HEK293 (cell line): Measurements from ENCODE around the gene TRIM24.

Experiments used
- CTCF ChIA-PET: fragments of 350-600 bp; formaldehyde crosslinking; extraction: SDS; loops from one replicate; lab custom pipeline; 2021; ENCODE audit warnings: antibody characterized with exemption; lab: Yijun Ruan, JAX
- POLR2A ChIA-PET: fragments of 300-600 bp; formaldehyde crosslinking; extraction: SDS; loops from one replicate; lab custom pipeline; 2020; ENCODE audit warnings: antibody characterized with exemption, inconsistent platforms; lab: Yijun Ruan, JAX
- H3K27ac ChIP-seq: fragments of 200-500 bp; sonication (Bioruptor generic); 2 replicates; pipeline ENCODE4 v1.5.1; 2014; ENCODE audit warnings: low read depth, low read length, control low read depth, inconsistent platforms; ENCODE audit errors: extremely low read depth
- H3K36me3 ChIP-seq, 2 experiments: fragments of 200-500 bp in 1 of 2; sonication (Bioruptor generic) in 1 of 2; 1 replicate in 1 of 2; 2 replicates in 1 of 2; pipeline ENCODE4 v1.5.1; 2014 to 2017; ENCODE audit warnings: inconsistent platforms in 2 of 2, low read length in 2 of 2; ENCODE audit not compliant: control insufficient read depth in 2 of 2, insufficient read depth in 1 of 2
- H3K4me1 ChIP-seq: fragments of 200-500 bp; sonication (Bioruptor generic); 2 replicates; pipeline ENCODE4 v1.5.1; 2014; ENCODE audit warnings: mild to moderate bottlenecking, low read length, inconsistent platforms; ENCODE audit not compliant: control insufficient read depth, insufficient read depth
- H3K4me3 ChIP-seq: 2 replicates; pipeline ENCODE4 v1.5.1; 2011; ENCODE audit warnings: low read depth, mild to moderate bottlenecking, control low read depth, low read length, moderate library complexity
- H3K9me3 ChIP-seq: fragments of 200-500 bp; sonication (Bioruptor generic); 2 replicates; pipeline ENCODE4 v1.5.1; 2014; ENCODE audit warnings: low read depth, low read length, inconsistent platforms; ENCODE audit not compliant: control insufficient read depth, insufficient read depth
- AEBP2 ChIP-seq: fragments of 450-650 bp; formaldehyde crosslinking; IDR thresholded peaks from 2 replicates; pipeline ENCODE4 v1.5.1; 2016; ENCODE audit warnings: missing biosample characterization, missing genetic modification characterization, borderline replicate concordance
- BCL11B ChIP-seq: fragments of 450-650 bp; formaldehyde crosslinking; IDR thresholded peaks from 2 replicates; pipeline ENCODE4 v1.5.1; 2016; ENCODE audit warnings: low read depth, missing biosample characterization, missing genetic modification characterization
- FEZF1 ChIP-seq: fragments of 450-650 bp; formaldehyde crosslinking; IDR thresholded peaks from 2 replicates; pipeline ENCODE4 v1.5.1; 2016; ENCODE audit warnings: missing biosample characterization, missing genetic modification characterization
- GFI1B ChIP-seq: fragments of 450-650 bp; formaldehyde crosslinking; IDR thresholded peaks from 2 replicates; pipeline ENCODE4 v1.5.1; 2016; ENCODE audit warnings: missing biosample characterization, missing genetic modification characterization
- SCRT1 ChIP-seq: fragments of 450-650 bp; formaldehyde crosslinking; IDR thresholded peaks from 2 replicates; pipeline ENCODE4 v1.5.1; 2016; ENCODE audit warnings: missing biosample characterization, missing genetic modification characterization, borderline replicate concordance
- SP3 ChIP-seq: fragments of 450-650 bp; formaldehyde crosslinking; IDR thresholded peaks from 2 replicates; pipeline ENCODE4 v1.5.1; 2016; ENCODE audit warnings: missing biosample characterization, missing genetic modification characterization
- ZBTB7A ChIP-seq: fragments of 450-650 bp; formaldehyde crosslinking; IDR thresholded peaks from 2 replicates; pipeline ENCODE4 v1.5.1; 2016; ENCODE audit warnings: low read depth, missing biosample characterization, missing genetic modification characterization
- ZBTB8A ChIP-seq: fragments of 450-650 bp; formaldehyde crosslinking; IDR thresholded peaks from 2 replicates; pipeline ENCODE4 v1.5.1; 2016; ENCODE audit warnings: missing biosample characterization, missing genetic modification characterization
- ZNF138 ChIP-seq: fragments of 450-650 bp; formaldehyde crosslinking; IDR thresholded peaks from 2 replicates; pipeline ENCODE4 v1.5.1; 2016; ENCODE audit warnings: missing biosample characterization, missing genetic modification characterization, borderline replicate concordance
- ZNF140 ChIP-seq: fragments of 450-650 bp; formaldehyde crosslinking; IDR thresholded peaks from 2 replicates; pipeline ENCODE4 v1.5.1; 2016; ENCODE audit warnings: missing biosample characterization, missing genetic modification characterization
- ZNF16 ChIP-seq: fragments of 450-650 bp; formaldehyde crosslinking; IDR thresholded peaks from 2 replicates; pipeline ENCODE4 v1.5.1; 2016; ENCODE audit warnings: low read depth, missing biosample characterization, missing genetic modification characterization
- ZNF18 ChIP-seq: fragments of 450-650 bp; formaldehyde crosslinking; IDR thresholded peaks from 2 replicates; pipeline ENCODE4 v1.5.1; 2016; ENCODE audit warnings: missing biosample characterization, missing genetic modification characterization
- ZNF423 ChIP-seq: fragments of 450-650 bp; formaldehyde crosslinking; IDR thresholded peaks from 2 replicates; pipeline ENCODE4 v1.5.1; 2016; ENCODE audit warnings: missing biosample characterization, missing genetic modification characterization
- ZNF449 ChIP-seq: fragments of 450-650 bp; formaldehyde crosslinking; IDR thresholded peaks from 2 replicates; pipeline ENCODE4 v1.5.1; 2017; ENCODE audit warnings: missing biosample characterization, mild to moderate bottlenecking, missing genetic modification characterization, moderate library complexity
- ZNF501 ChIP-seq: fragments of 450-650 bp; formaldehyde crosslinking; IDR thresholded peaks from 2 replicates; pipeline ENCODE4 v1.5.1; 2016; ENCODE audit warnings: missing biosample characterization, missing genetic modification characterization
- ZNF555 ChIP-seq: fragments of 450-650 bp; formaldehyde crosslinking; conservative IDR thresholded peaks from 2 replicates; pipeline ENCODE4 v1.5.1; 2017; ENCODE audit warnings: missing biosample characterization, mild to moderate bottlenecking, missing genetic modification characterization, inconsistent platforms
- ZNF571 ChIP-seq: fragments of 450-650 bp; formaldehyde crosslinking; IDR thresholded peaks from 2 replicates; pipeline ENCODE4 v1.5.0; 2017; ENCODE audit warnings: missing biosample characterization, missing genetic modification characterization
- ZNF692 ChIP-seq: fragments of 450-650 bp; formaldehyde crosslinking; IDR thresholded peaks from 2 replicates; pipeline ENCODE4 v1.5.1; 2016; ENCODE audit warnings: missing biosample characterization, missing genetic modification characterization
- TF ChIP-seq, protein P1 (sequence below): fragments of 450-650 bp; formaldehyde crosslinking; IDR thresholded peaks from 2 replicates; pipeline ENCODE4 v1.5.1; 2016; ENCODE audit warnings: missing biosample characterization, missing genetic modification characterization

The TRIM24 gene

DNA sequence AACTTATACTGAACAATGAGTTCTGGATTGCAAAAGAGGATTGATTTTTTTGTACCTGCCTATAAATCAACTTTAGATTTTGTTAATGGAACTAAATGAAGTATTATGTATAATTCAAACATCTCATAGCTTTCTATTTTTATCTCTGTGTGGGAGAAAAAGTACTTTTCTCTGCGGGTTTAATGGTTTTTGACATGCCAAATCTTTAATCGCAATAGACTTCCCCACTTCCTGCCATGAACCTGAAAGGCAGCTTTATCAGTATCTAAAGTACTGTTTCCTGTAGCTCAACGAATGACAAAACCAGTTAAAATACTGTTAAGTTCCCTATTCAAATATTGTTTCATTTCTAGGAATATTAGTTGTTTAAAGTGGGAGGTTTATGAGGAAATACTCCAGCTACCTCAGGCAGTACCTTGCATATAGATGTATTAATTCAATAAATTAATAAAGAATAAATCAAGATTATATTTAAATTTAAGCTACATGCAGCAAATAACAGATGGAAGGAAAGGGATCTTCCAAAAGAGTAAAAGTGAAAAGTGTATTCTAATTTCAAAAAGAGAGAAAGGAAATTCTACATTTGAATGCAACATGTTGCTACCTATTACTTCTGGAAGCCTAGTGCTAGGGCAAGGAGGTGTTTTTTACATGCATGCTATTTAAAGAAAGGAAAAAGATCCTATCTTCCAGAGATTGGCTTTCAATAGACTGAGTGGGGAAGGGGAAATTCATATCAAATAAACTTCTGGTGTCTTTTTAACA lies 165.2 kb downstream of the TRIM24 start:
- Histone ChIP-seq H3K9me3 (no peaks in the 10 kb centered on the region), H3K4me1 (no peaks in the 10 kb centered on the region)
- no peak for TF ChIP-seq ZNF138 (tag by site-specific recombination)
- no peak for TF ChIP-seq ZNF423 (tag by site-specific recombination)
- no peak for TF ChIP-seq GFI1B
- TF ChIP-seq SCRT1 (tag by site-specific recombination), result no peak
- no peak for TF ChIP-seq ZNF692 (tag by site-specific recombination)
- no peak for TF ChIP-seq AEBP2 (tag by site-specific recombination)
- TF ChIP-seq BCL11B (tag by site-specific recombination), result no peak
- TF ChIP-seq ZNF571, result no peak
- TF ChIP-seq ZNF449 (tag by site-specific recombination), result no peak
- TF ChIP-seq ZNF18, result no peak
- no peak for TF ChIP-seq ZNF140 (tag by site-specific recombination)
- TF ChIP-seq, protein P1, sequence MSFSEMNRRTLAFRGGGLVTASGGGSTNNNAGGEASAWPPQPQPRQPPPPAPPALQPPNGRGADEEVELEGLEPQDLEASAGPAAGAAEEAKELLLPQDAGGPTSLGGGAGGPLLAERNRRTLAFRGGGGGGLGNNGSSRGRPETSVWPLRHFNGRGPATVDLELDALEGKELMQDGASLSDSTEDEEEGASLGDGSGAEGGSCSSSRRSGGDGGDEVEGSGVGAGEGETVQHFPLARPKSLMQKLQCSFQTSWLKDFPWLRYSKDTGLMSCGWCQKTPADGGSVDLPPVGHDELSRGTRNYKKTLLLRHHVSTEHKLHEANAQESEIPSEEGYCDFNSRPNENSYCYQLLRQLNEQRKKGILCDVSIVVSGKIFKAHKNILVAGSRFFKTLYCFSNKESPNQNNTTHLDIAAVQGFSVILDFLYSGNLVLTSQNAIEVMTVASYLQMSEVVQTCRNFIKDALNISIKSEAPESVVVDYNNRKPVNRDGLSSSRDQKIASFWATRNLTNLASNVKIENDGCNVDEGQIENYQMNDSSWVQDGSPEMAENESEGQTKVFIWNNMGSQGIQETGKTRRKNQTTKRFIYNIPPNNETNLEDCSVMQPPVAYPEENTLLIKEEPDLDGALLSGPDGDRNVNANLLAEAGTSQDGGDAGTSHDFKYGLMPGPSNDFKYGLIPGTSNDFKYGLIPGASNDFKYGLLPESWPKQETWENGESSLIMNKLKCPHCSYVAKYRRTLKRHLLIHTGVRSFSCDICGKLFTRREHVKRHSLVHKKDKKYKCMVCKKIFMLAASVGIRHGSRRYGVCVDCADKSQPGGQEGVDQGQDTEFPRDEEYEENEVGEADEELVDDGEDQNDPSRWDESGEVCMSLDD, result no peak
- TF ChIP-seq ZBTB7A, result no peak
- no peak for TF ChIP-seq ZNF555 (tag by site-specific recombination)
- no peak for TF ChIP-seq SP3 (tag by site-specific recombination)
- no peak for TF ChIP-seq ZNF501
- no peak for TF ChIP-seq FEZF1
- no peak for TF ChIP-seq ZNF16
- TF ChIP-seq ZBTB8A (tag by site-specific recombination), result no peak
- TF ChIP-seq, all 188 proteins: peak for 0
- ChIA-PET POLR2A (no interaction called here), CTCF (interaction anchor here (0.7 kb wide), 1 partner anchor 113 kb away, joined by 4 read pairs; no protein-coding TSS in a partner anchor)
- no peaks in the 10 kb centered on the region for H3K36me3 ChIP-seq
- H3K27ac ChIP-seq, result no peak overlapping the region
- no peak overlapping the region for H3K4me3 ChIP-seq
